Measurements from ENCODE around the gene MRPL57.
"Not testable (repeated sequence)": the region's sequence is repeated elsewhere in the genome, so short reads cannot be mapped to it uniquely, and the experiment has no call there.

MRPL57 gene

GRCh38 chr13:21197606-21198225 is 21.3 kb downstream of the MRPL57 start:
- DNase-seq = not testable (repeated sequence)

GRCh38 chr13:21198391-21198790 is 21.9 kb downstream of the MRPL57 start:
- DNase-seq = not testable (repeated sequence)

GRCh38 chr13:21201456-21202190 is 25.2 kb downstream of the MRPL57 start:
- not testable (repeated sequence) for DNase-seq

GRCh38 chr13:21202767-21203531 is 26.5 kb downstream of the MRPL57 start:
- DNase-seq = no peak

- no peak for DNase-seq
Observed at GRCh38 chr13:21208652-21209154, 32.2 kb downstream of the MRPL57 start.

GRCh38 chr13:21212138-21212775 is 35.8 kb downstream of the MRPL57 start:
- no peak for DNase-seq

GRCh38 chr13:21215419-21215818 is 39.0 kb downstream of the MRPL57 start:
- not testable (repeated sequence) for DNase-seq

- DNase-seq = no peak
Observed at GRCh38 chr13:21216332-21216731, 39.9 kb downstream of the MRPL57 start.

- DNase-seq = no peak
Observed at GRCh38 chr13:21218351-21219035, 42.0 kb downstream of the MRPL57 start.

GRCh38 chr13:21219036-21219381 is 42.6 kb downstream of the MRPL57 start:
- DNase-seq = no peak

- not testable (repeated sequence) for DNase-seq
Observed at GRCh38 chr13:21219716-21220115, 43.3 kb downstream of the MRPL57 start.

GRCh38 chr13:21221268-21221667 is 44.8 kb downstream of the MRPL57 start:
- no peak for DNase-seq

- no peak for DNase-seq
Observed at GRCh38 chr13:21225082-21225481, 48.6 kb downstream of the MRPL57 start.

GRCh38 chr13:21225841-21226581 is 49.6 kb downstream of the MRPL57 start:
- DNase-seq = no peak

- no peak for DNase-seq
Observed at GRCh38 chr13:21227917-21228316, 51.5 kb downstream of the MRPL57 start.
